Mammary epithelial cell (primary cell): Measurements from ENCODE around the gene LONRF2.

Experiments
- CTCF ChIP-seq, 2 donors: IDR thresholded peaks in 1 of 2; conservative IDR thresholded peaks in 1 of 2; 2 replicates each; pipeline ENCODE4 v1.5.1; 2011 to 2012; ENCODE audit warnings: inconsistent platforms in 2 of 2, low read length in 2 of 2, mild to moderate bottlenecking in 2 of 2, control low read depth in 1 of 2, low read depth in 1 of 2; ENCODE audit not compliant: insufficient read depth in 1 of 2; ENCODE audit errors: extremely low read depth in 1 of 2
- EZH2 ChIP-seq: IDR thresholded peaks from 2 replicates; pipeline ENCODE4 v1.6.1; 2012; ENCODE audit warnings: low read length, inconsistent platforms, borderline replicate concordance

GRCh38 chr2:100248971-100249370 lies 73.3 kb downstream of the LONRF2 start:
- TF ChIP-seq CTCF (conservative IDR thresholded peaks at IDR 0.05 in 1 of 2, IDR thresholded peaks at IDR 0.05 in 1 of 2; ENCODE audit: extremely low read depth in 1 of 2, insufficient read depth in 1 of 2, low read depth in 1 of 2, low read length in 2 of 2) (no peak), EZH2 (no peak)
